Transverse colon (tissue), 4 donors: ENCODE measurements around the gene ATF6B. TPM values are rescaled to one million over a fixed set of nuclear protein-coding genes. Genes with fewer than 3 reads are reported as not detected.

Experiments used
- DNase-seq: peaks from one replicate; pipeline ENCODE4 v3.0.0-alpha.2; 2019
- H3K27ac ChIP-seq, 4 donors: fragments of 200-600 bp; sonication (generic); 2 replicates each; pipeline ENCODE4 v1.5.1; 2016 to 2018; ENCODE audit warnings: inconsistent platforms in 4 of 4
- H3K27me3 ChIP-seq: fragments of 200-600 bp; sonication (generic); 2 replicates; pipeline ENCODE4 v1.5.1; 2017; ENCODE audit warnings: inconsistent platforms
- H3K36me3 ChIP-seq, 4 donors: fragments of 200-600 bp; sonication (generic); 2 replicates each; pipeline ENCODE4 v1.5.1; 2017 to 2019; ENCODE audit warnings: inconsistent platforms in 4 of 4
- H3K4me1 ChIP-seq, 4 donors: fragments of 200-600 bp; sonication (generic); 2 replicates each; pipeline ENCODE4 v1.5.1; 2017 to 2020; ENCODE audit warnings: inconsistent platforms in 4 of 4
- H3K4me3 ChIP-seq, 4 donors: fragments of 200-600 bp; sonication (generic); 1 replicate in 1 of 4; 2 replicates in 3 of 4; pipeline versions ENCODE4 v1.5.1 to v1.6.1; 2017 to 2019; ENCODE audit warnings: inconsistent platforms in 4 of 4
- H3K9me3 ChIP-seq, 2 donors: fragments of 200-600 bp; sonication (generic); 2 replicates each; pipeline ENCODE4 v1.5.1; 2017 to 2019; ENCODE audit warnings: inconsistent platforms in 2 of 2
- EP300 ChIP-seq: sonication (generic); formaldehyde crosslinking; IDR thresholded peaks from one replicate; pipeline ENCODE4 v1.6.1; 2017; ENCODE audit warnings: antibody characterized with exemption, low read depth
- POLR2A ChIP-seq: fragments of 450-650 bp; IDR thresholded peaks from one replicate; pipeline ENCODE4 v1.6.1; 2016; ENCODE audit warnings: antibody characterized with exemption, mild to moderate bottlenecking, moderate library complexity
- POLR2AphosphoS5 ChIP-seq, 3 donors: sonication (generic); formaldehyde crosslinking; IDR thresholded peaks; one replicate each; pipeline ENCODE4 v1.6.1; 2016; ENCODE audit warnings: antibody characterized with exemption in 3 of 3
- WGBS, 2 donors: methylation state at CpG; one replicate each; pipeline ENCODE4 v1.1.5; 2018; ENCODE audit warnings: low coverage in 1 of 2; 5-methylcytosine and 5-hydroxymethylcytosine counted together
- in situ Hi-C, 4 donors: fragments of 200-750 bp; cut with MboI; loops; one replicate each; pipeline versions ENCODE4 v1.15.0 to v1.15.1; 2017; ENCODE audit warnings: low sequenced_read_pairs in 3 of 4, low pct_ligation_motif_present in 1 of 4, low pct_unique_long_range_greater_than_20kb in 1 of 4
- intact Hi-C: fragments of 100-400 bp; cut with DNase I; formaldehyde crosslinking; loops from one replicate; pipeline ENCODE4 v1.15.1; 2023; ENCODE audit warnings: low total_unique reads
- total RNA-seq, 4 donors: library from RNA; depleted of rRNA; stranded (reverse); fragments of >200 nt; gene quantifications; one replicate each; pipeline ENCODE4 v1.1.0, GENCODE V29; 2016
- TF ChIP-seq, protein P1 (sequence below), 5 experiments: fragments of 200-600 bp in 3 of 5; fragments of 450-650 bp in 2 of 5; sonication (generic) in 3 of 5; IDR thresholded peaks; 1 replicate in 2 of 5; 2 replicates in 3 of 5; pipeline ENCODE4 v1.5.1; 2016 to 2017; ENCODE audit warnings: antibody characterized with exemption in 5 of 5, inconsistent platforms in 3 of 5, mild to moderate bottlenecking in 2 of 5, moderate library complexity in 1 of 5

The ATF6B gene
- total RNA-seq, 4 donors from 2014 or later: 59.0 to 139 (median 98.5) TPM

DNA sequence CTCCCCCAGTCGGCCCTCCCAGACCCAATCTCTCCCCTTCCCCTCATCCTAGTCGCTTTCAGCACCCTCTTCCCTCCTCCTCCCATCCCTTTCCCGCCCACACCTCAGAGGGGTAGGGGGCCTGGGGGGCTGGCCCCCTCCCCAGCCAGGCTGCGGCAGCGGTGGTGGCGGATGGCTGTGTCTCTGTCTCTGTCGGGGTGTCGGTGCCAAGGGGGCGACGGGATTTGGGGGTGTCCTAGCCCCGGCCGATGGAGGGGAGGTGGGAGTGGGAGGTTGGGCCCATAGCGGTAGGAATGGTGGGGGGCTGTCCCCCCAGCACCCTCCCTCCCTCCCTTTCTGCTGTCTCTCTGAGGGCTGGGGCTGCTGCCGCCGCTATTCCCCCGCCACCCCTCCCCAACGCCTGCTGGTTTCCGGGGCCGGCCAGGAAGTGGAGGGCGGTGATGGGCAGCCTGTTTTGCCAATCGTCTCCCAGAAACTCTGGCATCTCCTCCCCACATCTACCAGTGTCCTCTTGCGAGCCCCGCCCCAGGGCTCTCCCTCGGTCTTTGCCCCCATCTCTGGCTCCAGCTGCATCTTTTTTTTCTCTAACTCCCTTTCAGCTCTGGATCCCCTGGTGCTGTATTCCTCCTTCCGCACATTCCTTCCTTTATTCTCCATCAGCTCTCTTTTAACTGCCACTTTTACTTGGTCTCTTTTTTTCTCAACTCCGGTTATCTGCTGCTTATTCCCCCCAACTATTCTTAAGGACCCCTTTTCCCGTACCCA, 47.8 kb upstream of the ATF6B start, which contains the start of gene AGPAT1:
TSS of gene AGPAT1 (minus strand) at position 374 of the 765 bp plus-strand sequence. CDS start 4,588 bp downstream, outside the sequence.
- intact Hi-C loops (no loop called here), in situ Hi-C loops (no loop called here)
- no peaks in the 10 kb centered on the region for H3K9me3 ChIP-seq
- H3K36me3 ChIP-seq: peaks cover 0 to 6% (median 0%) of the 10 kb centered on the region in 4 donors
- TF ChIP-seq EP300 (no peak), POLR2A (peak; percentile 71), POLR2AphosphoS5 (IDR thresholded peaks at IDR 0.05) (peak; percentile 72 to 87 (median 84))
- H3K4me3 ChIP-seq: peak within 1 kb of the TSS; percentile 67 to 91 (median 84)
- H3K27me3 ChIP-seq: no peaks in the 10 kb centered on the region
- WGBS, 2 donors: 2% methylated on average over 9 to 20 of the region's 27 CpGs
- H3K27ac ChIP-seq: peak within 1 kb of the TSS; percentile 94 to 96 (median 94)
- DNase-seq: peak; percentile 98
- peaks cover 25 to 55% (median 37%) of the 10 kb centered on the region in 4 donors for H3K4me1 ChIP-seq

DNA sequence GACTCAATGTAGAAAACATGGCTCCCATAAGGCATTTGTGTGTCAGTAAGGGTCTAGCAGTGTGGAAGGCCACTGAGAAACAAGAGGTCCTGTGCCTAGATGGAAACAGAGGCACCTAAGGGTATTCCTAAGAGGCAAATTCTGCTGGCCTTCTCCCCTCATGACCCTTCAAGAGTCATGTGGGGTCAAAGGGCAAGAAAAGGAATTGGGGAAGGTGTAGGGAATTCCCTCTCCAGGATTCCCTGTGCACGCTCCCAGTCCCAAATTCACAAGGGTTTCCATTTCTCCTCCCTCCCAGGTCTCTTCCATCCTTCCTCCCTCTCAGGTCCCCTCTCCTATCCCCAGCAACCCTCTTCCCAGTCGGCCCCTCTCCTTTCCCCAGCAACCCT, 47.3 kb upstream of the ATF6B start:
- intact Hi-C loops (no loop called here), in situ Hi-C loops (no loop called here)
- Histone ChIP-seq H3K4me1 (peaks cover 25 to 54% (median 37%) of the 10 kb centered on the region in 4 donors), H3K27ac (peak overlapping the region; percentile 94 to 96 (median 94)), H3K4me3 (peak overlapping the region; percentile 67 to 91 (median 84)), H3K9me3 (no peaks in the 10 kb centered on the region), H3K27me3 (no peaks in the 10 kb centered on the region), H3K36me3 (peaks cover 0 to 6% (median 0%) of the 10 kb centered on the region in 4 donors)
- TF ChIP-seq POLR2A: no peak
- TF ChIP-seq, protein P1, sequence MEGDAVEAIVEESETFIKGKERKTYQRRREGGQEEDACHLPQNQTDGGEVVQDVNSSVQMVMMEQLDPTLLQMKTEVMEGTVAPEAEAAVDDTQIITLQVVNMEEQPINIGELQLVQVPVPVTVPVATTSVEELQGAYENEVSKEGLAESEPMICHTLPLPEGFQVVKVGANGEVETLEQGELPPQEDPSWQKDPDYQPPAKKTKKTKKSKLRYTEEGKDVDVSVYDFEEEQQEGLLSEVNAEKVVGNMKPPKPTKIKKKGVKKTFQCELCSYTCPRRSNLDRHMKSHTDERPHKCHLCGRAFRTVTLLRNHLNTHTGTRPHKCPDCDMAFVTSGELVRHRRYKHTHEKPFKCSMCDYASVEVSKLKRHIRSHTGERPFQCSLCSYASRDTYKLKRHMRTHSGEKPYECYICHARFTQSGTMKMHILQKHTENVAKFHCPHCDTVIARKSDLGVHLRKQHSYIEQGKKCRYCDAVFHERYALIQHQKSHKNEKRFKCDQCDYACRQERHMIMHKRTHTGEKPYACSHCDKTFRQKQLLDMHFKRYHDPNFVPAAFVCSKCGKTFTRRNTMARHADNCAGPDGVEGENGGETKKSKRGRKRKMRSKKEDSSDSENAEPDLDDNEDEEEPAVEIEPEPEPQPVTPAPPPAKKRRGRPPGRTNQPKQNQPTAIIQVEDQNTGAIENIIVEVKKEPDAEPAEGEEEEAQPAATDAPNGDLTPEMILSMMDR (IDR thresholded peaks at IDR 0.05): no peak
- no peak for TF ChIP-seq EP300
- no peak for TF ChIP-seq POLR2AphosphoS5 (IDR thresholded peaks at IDR 0.05)
- no peak for DNase-seq
- WGBS, 2 donors: 10 to 16% methylated on average over 2 of the region's 2 CpGs

DNA sequence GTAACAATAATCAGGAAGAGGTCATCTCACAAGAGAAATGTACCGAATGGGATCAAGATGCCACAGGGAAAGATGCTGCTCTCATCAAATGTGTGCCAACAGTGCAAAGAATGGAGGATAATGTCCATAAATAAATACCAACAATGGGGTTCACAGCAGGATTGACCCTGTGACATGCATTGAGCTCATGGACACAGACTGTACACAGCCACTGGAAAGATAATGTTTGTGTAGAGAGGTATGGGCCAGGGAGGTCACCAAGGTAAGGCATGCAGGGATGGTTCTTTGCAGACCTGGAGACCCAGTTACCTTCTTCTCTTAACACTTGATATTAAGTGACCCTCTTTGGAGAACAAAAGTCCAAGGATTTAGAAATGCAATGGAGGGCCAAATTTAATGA, 46.4 kb upstream of the ATF6B start:
- Histone ChIP-seq H3K27me3 (no peaks in the 10 kb centered on the region), H3K4me3 (no peak overlapping the region), H3K36me3 (no peaks in the 10 kb centered on the region), H3K27ac (no peak overlapping the region), H3K4me1 (peaks cover 18 to 45% (median 32%) of the 10 kb centered on the region in 4 donors), H3K9me3 (no peaks in the 10 kb centered on the region)
- TF ChIP-seq EP300 (no peak), POLR2A (no peak), POLR2AphosphoS5 (IDR thresholded peaks at IDR 0.05) (no peak)
- TF ChIP-seq, protein P1 (IDR thresholded peaks at IDR 0.05): no peak
- no peak for DNase-seq
- intact Hi-C loops (no loop called here), in situ Hi-C loops (no loop called here)
- WGBS, 2 donors: 91 to 100% methylated on average over 1 of the region's 1 CpG

DNA sequence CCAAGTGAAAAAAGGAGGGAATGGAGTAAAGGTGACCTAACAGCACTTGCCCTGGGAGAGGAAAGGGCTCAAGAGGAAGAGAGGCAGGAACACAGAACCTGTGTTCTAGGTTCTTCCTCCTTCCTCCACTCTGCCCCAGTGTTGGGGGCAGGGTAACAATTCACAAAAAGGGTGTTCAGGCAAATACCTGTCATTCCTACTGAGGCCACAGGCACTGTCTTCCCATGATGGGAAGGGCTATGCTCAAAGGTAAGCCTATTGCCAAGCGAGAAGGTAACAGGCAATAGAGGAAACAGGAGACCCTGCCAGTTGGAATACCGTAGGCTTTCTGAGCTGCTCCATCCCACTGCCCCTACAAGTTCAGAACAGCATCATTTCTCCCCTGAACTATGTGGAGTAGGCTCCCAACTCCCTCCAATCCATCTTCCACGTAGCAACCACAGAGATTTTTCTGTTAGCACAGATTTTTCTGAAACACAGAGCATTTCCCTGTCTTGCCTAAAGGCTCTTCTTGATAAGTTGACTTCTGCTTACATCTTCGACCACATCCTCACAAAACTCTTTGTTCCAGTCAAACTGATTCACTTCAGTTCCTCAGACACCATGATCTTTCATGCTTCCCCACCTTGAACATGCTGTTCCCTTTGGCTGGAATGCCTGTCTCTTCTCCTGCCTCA, 45.1 kb upstream of the ATF6B start:
- in situ Hi-C loops (no loop called here), intact Hi-C loops (no loop called here)
- TF ChIP-seq, protein P1 (IDR thresholded peaks at IDR 0.05): no peak
- TF ChIP-seq POLR2AphosphoS5 (IDR thresholded peaks at IDR 0.05): no peak
- TF ChIP-seq EP300: no peak
- no peak for TF ChIP-seq POLR2A
- 68 to 86% methylated on average over 3 to 4 of the region's 4 CpGs for WGBS, 2 donors
- peaks cover 15 to 36% (median 25%) of the 10 kb centered on the region in 4 donors for H3K4me1 ChIP-seq
- no peaks in the 10 kb centered on the region for H3K9me3 ChIP-seq
- peaks cover 0 to 6% (median 0%) of the 10 kb centered on the region in 4 donors for H3K36me3 ChIP-seq
- H3K4me3 ChIP-seq: no peak overlapping the region
- no peak overlapping the region for H3K27ac ChIP-seq
- H3K27me3 ChIP-seq: no peaks in the 10 kb centered on the region
- DNase-seq: no peak
